OCI-LY1 (cell line): ENCODE measurements around the gene GFOD1.

Experiments
- H2AFZ ChIP-seq: fragments of 200-600 bp; sonication (generic), shearing (Covaris generic); 2 replicates; pipeline ENCODE4 v1.6.0; 2014; ENCODE audit warnings: antibody characterized with exemption, mild to moderate bottlenecking, low read length
- H3F3A ChIP-seq: fragments of 200-600 bp; sonication (generic), shearing (Covaris generic); 2 replicates; pipeline ENCODE4 v1.6.0; 2014; ENCODE audit warnings: mild to moderate bottlenecking, antibody characterized with exemption, low read length, moderate library complexity; ENCODE audit not compliant: insufficient read depth
- H3K27ac ChIP-seq: fragments of 200-600 bp; sonication (generic); 2 replicates; pipeline ENCODE4 v1.5.1; 2014; ENCODE audit warnings: low read length, mixed run types, mild to moderate bottlenecking, low read depth; ENCODE audit not compliant: poor library complexity, severe bottlenecking
- H3K27me3 ChIP-seq: fragments of 200-600 bp; sonication (generic); 2 replicates; pipeline ENCODE4 v1.6.0; 2014; ENCODE audit warnings: antibody characterized with exemption, mild to moderate bottlenecking, low read length, moderate library complexity; ENCODE audit not compliant: insufficient read depth
- H3K36me3 ChIP-seq: fragments of 200-600 bp; sonication (generic); 2 replicates; pipeline ENCODE4 v1.6.1; 2014; ENCODE audit warnings: mild to moderate bottlenecking, antibody characterized with exemption, low read length, moderate library complexity, mixed read lengths; ENCODE audit not compliant: insufficient read depth
- H3K4me1 ChIP-seq: fragments of 200-600 bp; sonication (generic); 2 replicates; pipeline ENCODE4 v1.5.1; 2014; ENCODE audit warnings: mild to moderate bottlenecking, low read length, moderate library complexity; ENCODE audit not compliant: insufficient read depth, severe bottlenecking
- H3K4me2 ChIP-seq: fragments of 200-600 bp; sonication (generic), shearing (Covaris generic); 2 replicates; pipeline ENCODE4 v1.6.1; 2014; ENCODE audit warnings: low read length
- H3K4me3 ChIP-seq: fragments of 200-600 bp; sonication (generic); 2 replicates; pipeline ENCODE4 v1.5.1; 2014; ENCODE audit warnings: low read length, low read depth, mild to moderate bottlenecking, mixed read lengths; ENCODE audit not compliant: poor library complexity, severe bottlenecking
- H3K79me2 ChIP-seq: fragments of 200-600 bp; shearing (Covaris generic); 2 replicates; pipeline ENCODE4 v1.6.1; 2016; ENCODE audit warnings: mixed run types, low read length, mixed read lengths; ENCODE audit not compliant: insufficient read depth
- H3K9ac ChIP-seq: fragments of 200-600 bp; sonication (generic), shearing (Covaris generic); 2 replicates; pipeline ENCODE4 v1.6.1; 2014; ENCODE audit warnings: mild to moderate bottlenecking, low read length, mixed read lengths
- H3K9me2 ChIP-seq: fragments of 200-600 bp; sonication (generic), shearing (Covaris generic); 2 replicates; pipeline ENCODE4 v1.6.1; 2014; ENCODE audit warnings: low read depth, mild to moderate bottlenecking, low read length, mixed read lengths
- H3K9me3 ChIP-seq: fragments of 200-600 bp; shearing (Covaris generic); 2 replicates; pipeline ENCODE4 v1.6.1; 2014; ENCODE audit warnings: low read length, mixed read lengths
- H4K20me1 ChIP-seq: fragments of 200-600 bp; sonication (generic), shearing (Covaris generic); 2 replicates; pipeline ENCODE4 v1.6.0; 2016; ENCODE audit warnings: mild to moderate bottlenecking, low read length; ENCODE audit not compliant: insufficient read depth
- EZH2 ChIP-seq: fragments of 200-600 bp; sonication (generic), shearing (Covaris generic); IDR thresholded peaks from 2 replicates; pipeline ENCODE4 v1.8.0; 2017; ENCODE audit warnings: borderline replicate concordance, mixed run types, mild to moderate bottlenecking, antibody characterized with exemption, low read length, moderate library complexity, mixed read lengths
- TF ChIP-seq, protein P1 (sequence below): fragments of 200-600 bp; sonication (generic), shearing (Covaris generic); IDR thresholded peaks from 2 replicates; pipeline ENCODE4 v1.5.1; 2017; ENCODE audit warnings: mild to moderate bottlenecking, antibody characterized with exemption, low read length, moderate library complexity, mixed read lengths

GFOD1 gene

DNA sequence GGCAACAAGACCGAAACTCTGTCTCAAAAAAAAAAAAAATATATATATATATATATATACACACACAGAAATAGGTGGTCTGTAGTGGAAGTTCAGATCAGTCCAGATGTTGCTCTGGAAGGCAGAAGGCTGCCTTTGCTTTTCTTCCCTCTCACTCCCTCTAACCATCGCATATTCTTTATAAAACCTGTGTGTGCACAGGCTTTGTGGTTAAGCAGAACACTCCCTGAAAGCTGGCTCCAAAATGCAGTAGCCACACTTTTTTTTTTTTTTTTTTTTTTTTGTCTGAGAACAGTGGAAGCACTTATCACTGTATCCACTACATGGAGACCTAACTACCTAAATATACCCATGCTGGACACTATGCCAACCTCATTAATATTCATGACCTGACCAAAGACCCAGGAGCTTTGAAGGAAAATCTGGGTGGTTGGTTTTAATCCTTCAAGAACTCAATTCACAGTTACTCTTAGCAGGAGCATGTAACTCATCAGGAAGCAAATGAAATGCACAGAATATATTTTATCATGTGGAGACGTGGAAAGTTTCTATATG, 20.0 kb upstream of the GFOD1 start:
- H2AFZ ChIP-seq = no peak overlapping the region
- H3K9me3 ChIP-seq = peaks cover 3% of the 10 kb centered on the region; the same call in 1 of the 2 replicates
- H3F3A ChIP-seq = no peaks in the 10 kb centered on the region
- TF ChIP-seq EZH2 = no peak
- TF ChIP-seq, protein P1, sequence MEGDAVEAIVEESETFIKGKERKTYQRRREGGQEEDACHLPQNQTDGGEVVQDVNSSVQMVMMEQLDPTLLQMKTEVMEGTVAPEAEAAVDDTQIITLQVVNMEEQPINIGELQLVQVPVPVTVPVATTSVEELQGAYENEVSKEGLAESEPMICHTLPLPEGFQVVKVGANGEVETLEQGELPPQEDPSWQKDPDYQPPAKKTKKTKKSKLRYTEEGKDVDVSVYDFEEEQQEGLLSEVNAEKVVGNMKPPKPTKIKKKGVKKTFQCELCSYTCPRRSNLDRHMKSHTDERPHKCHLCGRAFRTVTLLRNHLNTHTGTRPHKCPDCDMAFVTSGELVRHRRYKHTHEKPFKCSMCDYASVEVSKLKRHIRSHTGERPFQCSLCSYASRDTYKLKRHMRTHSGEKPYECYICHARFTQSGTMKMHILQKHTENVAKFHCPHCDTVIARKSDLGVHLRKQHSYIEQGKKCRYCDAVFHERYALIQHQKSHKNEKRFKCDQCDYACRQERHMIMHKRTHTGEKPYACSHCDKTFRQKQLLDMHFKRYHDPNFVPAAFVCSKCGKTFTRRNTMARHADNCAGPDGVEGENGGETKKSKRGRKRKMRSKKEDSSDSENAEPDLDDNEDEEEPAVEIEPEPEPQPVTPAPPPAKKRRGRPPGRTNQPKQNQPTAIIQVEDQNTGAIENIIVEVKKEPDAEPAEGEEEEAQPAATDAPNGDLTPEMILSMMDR = no peak
- H3K79me2 ChIP-seq = no peaks in the 10 kb centered on the region
- no peak overlapping the region for H3K27ac ChIP-seq
- no peaks in the 10 kb centered on the region for H3K27me3 ChIP-seq
- H3K4me1 ChIP-seq = no peaks in the 10 kb centered on the region
- no peaks in the 10 kb centered on the region for H3K9me2 ChIP-seq
- no peak overlapping the region for H3K4me3 ChIP-seq
- H3K36me3 ChIP-seq = no peaks in the 10 kb centered on the region
- no peaks in the 10 kb centered on the region for H4K20me1 ChIP-seq
- no peak overlapping the region for H3K9ac ChIP-seq
- no peak overlapping the region for H3K4me2 ChIP-seq

DNA sequence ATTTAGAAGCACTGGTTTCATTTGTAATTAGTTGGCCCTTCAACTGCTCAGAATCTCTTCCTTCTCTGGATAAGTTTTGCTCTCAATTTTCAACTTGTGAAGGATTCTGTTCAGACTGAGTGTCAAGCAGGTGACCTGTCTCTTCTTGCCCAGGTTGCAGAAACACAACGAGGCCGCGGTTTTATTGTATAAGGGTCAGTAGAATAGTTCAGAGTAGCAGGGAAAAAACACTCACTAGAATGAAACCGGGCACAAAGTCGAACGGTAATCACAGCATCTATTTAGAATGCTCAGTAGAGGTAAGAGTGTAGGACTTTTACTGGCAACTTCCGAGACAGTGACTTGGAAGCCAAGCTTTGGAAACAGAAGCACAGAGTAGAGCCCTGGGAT, 17.9 kb upstream of the GFOD1 start:
- H3K27me3 ChIP-seq = no peaks in the 10 kb centered on the region
- no peaks in the 10 kb centered on the region for H4K20me1 ChIP-seq
- peaks cover 3% of the 10 kb centered on the region; the same call in 1 of the 2 replicates for H3K9me3 ChIP-seq
- no peak overlapping the region for H3K27ac ChIP-seq
- no peak overlapping the region for H3K9ac ChIP-seq
- no peaks in the 10 kb centered on the region for H3K4me1 ChIP-seq
- TF ChIP-seq, protein P1 = no peak
- no peak for TF ChIP-seq EZH2
- H3K4me2 ChIP-seq = no peak overlapping the region
- no peaks in the 10 kb centered on the region for H3K79me2 ChIP-seq
- H3F3A ChIP-seq = no peaks in the 10 kb centered on the region
- no peak overlapping the region for H2AFZ ChIP-seq
- no peaks in the 10 kb centered on the region for H3K9me2 ChIP-seq
- H3K4me3 ChIP-seq = no peak overlapping the region
- H3K36me3 ChIP-seq = no peaks in the 10 kb centered on the region

DNA sequence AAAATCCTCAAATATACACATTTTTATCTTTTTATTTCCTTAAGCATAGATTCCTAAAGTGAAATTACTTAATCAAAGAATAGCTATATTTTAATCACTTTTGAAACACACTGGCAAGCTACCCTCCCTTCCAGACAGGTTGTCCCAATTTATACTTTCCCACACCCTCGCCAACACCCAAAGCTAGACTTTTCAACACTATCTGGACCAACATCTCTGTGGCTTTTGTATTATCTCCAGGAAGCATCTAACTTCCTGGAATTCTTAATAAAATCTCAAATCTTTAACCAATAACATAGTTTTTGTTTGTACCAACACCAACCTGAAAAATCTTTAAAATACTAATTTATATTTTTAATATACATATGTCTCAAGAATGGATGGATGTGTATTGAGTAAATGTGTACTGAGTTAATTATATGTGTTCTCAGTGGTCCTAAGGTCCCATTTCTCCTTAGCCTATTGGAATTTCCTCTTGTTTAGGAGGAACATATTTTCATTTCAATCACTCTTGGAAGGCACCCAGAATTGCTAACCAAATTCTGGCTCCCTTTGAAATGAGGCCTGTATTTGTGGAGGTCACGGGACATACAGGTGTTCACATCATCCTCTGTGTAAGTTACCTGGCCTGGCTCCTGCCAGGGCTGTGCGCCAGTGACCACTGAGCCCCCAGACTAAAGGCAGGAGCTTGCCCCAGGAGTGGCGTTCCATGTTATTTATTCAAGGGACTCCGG, 17.4 kb upstream of the GFOD1 start:
- no peaks in the 10 kb centered on the region for H3K9me3 ChIP-seq
- H3K27me3 ChIP-seq = no peaks in the 10 kb centered on the region
- H3K4me2 ChIP-seq = no peak overlapping the region
- H3K4me1 ChIP-seq = no peaks in the 10 kb centered on the region
- H3K27ac ChIP-seq = no peak overlapping the region
- no peaks in the 10 kb centered on the region for H4K20me1 ChIP-seq
- no peaks in the 10 kb centered on the region for H3K36me3 ChIP-seq
- no peak overlapping the region for H2AFZ ChIP-seq
- no peak overlapping the region for H3K4me3 ChIP-seq
- H3F3A ChIP-seq = no peaks in the 10 kb centered on the region
- no peak overlapping the region for H3K9ac ChIP-seq
- H3K9me2 ChIP-seq = no peaks in the 10 kb centered on the region
- no peaks in the 10 kb centered on the region for H3K79me2 ChIP-seq
- TF ChIP-seq, protein P1 = no peak
- TF ChIP-seq EZH2 = no peak
